GM18907 (cell line): Measurements from ENCODE around the gene WDFY2.
A peak's percentile ranks its signal among the peaks of the same experiment; 100 is the strongest.

Experiments
- ATAC-seq: cut with Tn5 transposase; IDR thresholded peaks from one replicate; pipeline ENCODE4 v1.9.1; 2021; ENCODE audit warnings: mild to moderate bottlenecking, moderate library complexity; ENCODE audit not compliant: unreplicated experiment

The WDFY2 gene

GRCh38 chr13:51763486-51763885 is 179.2 kb downstream of the WDFY2 start:
- no peak for ATAC-seq

- ATAC-seq, result peak; percentile 78
Observed at GRCh38 chr13:51764184-51765141, 180.2 kb downstream of the WDFY2 start.

DNA sequence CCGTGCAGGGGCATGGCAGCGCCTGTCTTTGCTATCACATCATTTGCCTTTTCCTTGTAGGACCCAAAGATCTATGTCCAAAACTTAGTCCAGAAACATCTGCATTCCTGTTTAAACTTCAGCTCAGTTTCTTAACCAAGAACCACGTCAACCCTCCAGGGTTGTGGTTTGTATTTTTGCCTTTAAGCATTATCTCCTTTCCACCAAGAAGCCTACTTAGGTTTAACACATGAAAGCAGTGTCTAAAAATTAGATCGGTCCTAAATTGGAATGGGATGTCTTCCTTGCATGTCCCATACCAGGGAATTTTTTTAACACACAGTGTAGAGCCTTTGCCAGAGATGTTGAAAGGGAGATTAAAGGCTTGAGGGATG is 180.9 kb downstream of the WDFY2 start:
- no peak for ATAC-seq

GRCh38 chr13:51767100-51767499 is 182.8 kb downstream of the WDFY2 start:
- ATAC-seq, result no peak

- ATAC-seq, result no peak
Observed at GRCh38 chr13:51768378-51768921, 184.2 kb downstream of the WDFY2 start.

GRCh38 chr13:51768976-51769375 is 184.7 kb downstream of the WDFY2 start:
- no peak for ATAC-seq

GRCh38 chr13:51769455-51770127 is 185.3 kb downstream of the WDFY2 start:
- ATAC-seq, result no peak

- ATAC-seq, result no peak
Observed at GRCh38 chr13:51770160-51770559, 185.9 kb downstream of the WDFY2 start.

DNA sequence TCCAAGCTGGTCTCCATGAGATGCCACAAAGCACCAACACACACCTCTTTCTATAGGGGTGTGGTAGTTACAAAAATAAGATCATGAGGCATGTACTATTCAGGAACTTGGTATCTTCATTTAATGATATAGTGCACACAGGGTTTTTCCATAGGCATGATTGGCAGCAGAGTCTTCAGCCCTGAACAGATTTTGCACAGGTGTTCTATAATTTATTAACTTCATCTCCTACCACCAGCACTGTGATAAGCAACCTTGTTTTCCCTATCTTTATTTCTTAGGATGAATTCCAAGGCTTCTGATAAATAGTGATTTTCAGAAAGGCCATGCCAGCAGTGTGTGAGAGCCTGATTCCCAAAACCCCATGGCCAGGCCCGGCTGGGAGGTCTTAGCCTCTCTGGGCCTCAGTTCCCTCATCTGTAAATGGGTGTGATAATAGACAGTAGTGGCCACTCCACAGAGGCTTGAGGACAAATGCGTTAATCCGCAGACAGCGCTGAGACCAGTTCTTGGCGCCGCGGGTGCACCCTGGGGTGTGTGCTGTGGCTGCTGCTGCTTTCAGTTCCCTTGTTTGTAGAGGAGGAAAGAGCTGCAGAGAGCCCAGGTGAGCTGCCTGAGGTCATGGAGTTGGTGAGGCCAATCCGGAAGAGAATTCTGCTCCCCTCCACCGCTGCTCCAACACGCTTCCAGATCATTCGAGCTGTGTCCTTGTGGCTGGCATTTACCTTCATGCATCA is 186.6 kb downstream of the WDFY2 start:
- ATAC-seq, result no peak

- no peak for ATAC-seq
Observed at GRCh38 chr13:51771418-51772104, 187.3 kb downstream of the WDFY2 start.

DNA sequence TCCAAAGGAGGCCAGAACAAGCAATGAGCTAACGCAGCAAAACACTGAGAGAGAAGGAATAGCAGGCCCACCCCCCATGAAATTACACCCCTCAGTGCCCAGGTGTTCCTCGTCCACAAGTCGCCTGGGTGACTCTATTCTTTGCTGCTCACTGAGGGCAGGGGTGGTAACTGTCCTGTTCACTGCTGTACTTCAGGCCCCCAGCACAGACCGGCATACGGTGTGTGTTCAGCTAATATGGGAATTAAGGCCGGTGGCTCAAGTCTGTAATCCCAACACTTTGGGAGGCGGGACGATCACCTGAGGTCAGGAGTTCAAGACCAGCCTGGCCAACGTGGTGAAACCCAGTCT is 187.8 kb downstream of the WDFY2 start:
- ATAC-seq, result no peak

- no peak for ATAC-seq
Observed at GRCh38 chr13:51772781-51773180, 188.5 kb downstream of the WDFY2 start.

- ATAC-seq, result no peak
Observed at GRCh38 chr13:51773515-51773914, 189.3 kb downstream of the WDFY2 start.

DNA sequence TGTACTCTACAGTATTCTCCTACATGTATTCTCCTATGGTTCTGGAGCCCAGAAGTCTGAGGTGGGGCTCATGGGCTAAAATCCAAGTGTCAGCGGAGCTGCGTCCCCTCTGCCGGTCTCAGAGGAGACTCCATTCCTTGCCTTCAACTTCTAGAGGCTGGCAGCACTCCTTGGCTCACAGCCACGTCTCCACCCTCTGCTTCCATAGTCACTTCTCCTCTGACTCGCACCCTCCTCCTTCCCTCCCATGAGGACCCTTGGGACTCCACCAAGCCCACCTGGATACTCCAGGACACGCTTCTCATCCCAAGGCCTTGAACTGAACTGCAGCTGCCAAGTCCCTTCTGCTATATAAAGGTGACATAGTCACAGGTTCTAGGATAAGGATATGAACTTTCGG is 191.9 kb downstream of the WDFY2 start:
- no peak for ATAC-seq

DNA sequence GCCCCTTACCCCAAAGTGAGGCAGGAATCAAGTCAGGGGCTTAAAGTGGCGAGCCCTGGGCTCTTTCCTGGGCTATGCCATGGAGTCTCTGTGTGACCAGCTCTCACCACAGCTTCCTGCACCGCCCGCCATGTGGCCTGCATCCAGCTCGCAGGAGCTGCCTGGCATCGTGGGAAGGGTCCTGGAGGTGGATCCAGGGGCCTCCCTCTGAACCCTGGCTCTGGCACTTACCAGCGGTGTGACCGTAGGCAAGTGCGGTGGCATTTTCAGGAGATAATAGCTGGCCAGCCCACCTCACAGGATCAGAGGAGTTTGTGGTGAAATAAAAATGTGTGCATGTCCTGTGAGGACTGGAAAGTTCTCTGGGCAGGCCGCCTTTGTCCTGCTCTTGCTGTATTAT is 193.7 kb downstream of the WDFY2 start:
- ATAC-seq, result no peak

GRCh38 chr13:51778392-51778791 is 194.1 kb downstream of the WDFY2 start:
- ATAC-seq, result no peak

DNA sequence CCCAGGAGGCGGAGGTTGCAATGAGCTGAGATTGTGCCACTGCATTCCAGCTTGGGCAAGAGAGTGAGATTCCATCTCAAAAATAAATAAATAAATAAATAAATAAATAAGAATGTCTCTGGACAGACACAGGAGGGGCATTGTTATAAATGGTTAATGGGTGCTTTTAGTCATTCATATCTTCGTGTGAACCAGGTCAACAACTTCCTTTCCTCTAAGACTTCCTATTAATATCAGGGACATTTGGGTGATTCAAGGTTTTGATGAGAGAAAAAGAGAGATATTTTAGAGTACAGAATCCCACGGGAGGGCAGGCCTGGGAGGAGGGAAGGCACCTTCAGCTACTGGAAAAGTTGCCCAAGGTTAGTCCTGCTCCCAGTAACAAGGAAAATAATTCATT is 195.8 kb downstream of the WDFY2 start:
- no peak for ATAC-seq

DNA sequence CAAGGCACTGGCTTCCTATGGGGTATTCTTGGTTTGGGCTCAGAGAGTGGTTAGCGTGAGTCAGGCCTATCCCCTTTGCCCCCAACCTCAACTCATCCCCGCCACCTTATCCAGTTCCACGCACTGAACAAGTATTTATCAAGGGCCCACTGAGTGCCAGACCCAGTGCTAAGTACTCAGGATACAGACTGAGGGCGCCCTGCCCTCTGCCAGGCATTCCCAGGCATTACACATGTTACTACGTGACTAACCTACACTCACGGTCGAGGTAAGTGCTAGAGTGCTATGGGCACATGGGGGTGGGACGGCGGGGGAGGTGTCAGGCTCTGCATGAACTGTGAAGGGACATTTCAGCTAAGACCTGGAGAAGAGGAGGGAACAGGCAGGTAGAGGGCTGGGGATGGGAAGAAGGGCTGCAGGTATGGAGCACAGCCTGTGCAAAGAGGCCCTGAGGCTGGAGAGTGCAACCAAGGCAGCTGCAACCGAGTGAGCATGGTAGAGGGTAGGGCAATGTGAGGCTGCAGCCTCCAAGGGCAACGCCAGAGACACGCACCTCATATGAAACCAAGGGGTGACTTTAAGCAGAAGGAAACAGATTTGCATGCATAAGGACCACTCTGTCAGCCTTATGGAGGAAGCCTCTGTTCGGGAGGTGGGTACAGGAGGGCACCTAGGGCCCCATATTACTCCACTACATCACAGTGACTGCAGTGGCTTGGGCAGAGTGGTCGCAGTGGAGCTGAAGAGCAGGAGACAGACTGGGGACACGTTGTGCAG is 197.2 kb downstream of the WDFY2 start:
- ATAC-seq, result peak; percentile 66

- ATAC-seq, result no peak
Observed at GRCh38 chr13:51782026-51782710, 197.9 kb downstream of the WDFY2 start.
